NCI-H1930 (cell line): ENCODE results near the gene RBMS3.
"Not testable (repeated sequence)": the region's sequence is repeated elsewhere in the genome, so short reads cannot be mapped to it uniquely, and the experiment has no call there.

Experiments
- DNase-seq, 2 experiments: peaks; one replicate each; lab custom pipeline; 2025; lab: John Stamatoyannopoulos, UW

RBMS3 gene

GRCh38 chr3:29312395-29312794 is 31.5 kb downstream of the RBMS3 start:
- DNase-seq: no peak

DNA sequence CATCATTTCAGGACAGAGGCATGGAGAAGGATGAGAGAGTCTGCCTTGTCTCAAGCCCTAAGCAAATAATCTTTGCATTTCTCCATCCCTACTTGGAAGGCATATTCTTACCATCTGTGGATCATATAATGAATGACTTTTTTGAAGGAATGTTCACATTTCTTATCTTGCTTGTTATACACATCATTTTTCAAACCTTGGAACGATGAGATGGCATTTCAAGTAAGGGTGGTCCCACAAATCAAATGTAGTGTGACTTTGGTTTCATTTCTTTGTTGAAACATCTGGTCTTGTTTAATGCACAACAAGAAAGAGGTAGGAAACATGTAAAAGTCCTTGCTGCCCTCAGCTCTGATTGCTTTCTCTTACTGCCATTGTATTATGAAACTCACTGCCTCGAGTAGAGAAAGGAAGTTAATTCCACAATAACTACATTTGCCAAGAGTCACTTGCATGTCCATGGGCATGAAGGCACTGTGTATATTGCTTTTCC is 32.1 kb downstream of the RBMS3 start:
- no peak for DNase-seq

GRCh38 chr3:29313981-29314726 is 33.3 kb downstream of the RBMS3 start:
- DNase-seq: no peak

DNA sequence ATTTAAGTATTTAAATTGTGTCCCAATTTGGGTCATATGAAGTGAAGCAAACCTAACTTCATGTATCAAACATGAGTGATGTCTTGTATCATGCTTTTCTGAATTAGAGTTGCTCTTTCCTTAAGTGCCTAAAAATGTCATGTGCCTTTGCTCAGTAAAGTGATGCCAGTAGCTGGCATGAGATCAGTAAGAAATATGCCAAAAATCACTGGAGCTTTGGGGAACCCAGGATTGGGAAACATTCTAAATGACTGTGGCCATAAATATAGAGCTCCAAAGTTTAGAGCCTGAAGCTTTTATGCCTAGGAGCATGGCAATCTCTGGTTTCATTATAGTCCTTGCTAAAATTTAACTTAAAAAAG is 33.8 kb downstream of the RBMS3 start:
- DNase-seq: no peak

GRCh38 chr3:29317659-29318173 is 36.8 kb downstream of the RBMS3 start:
- no peak for DNase-seq

- DNase-seq: no peak
Measured at GRCh38 chr3:29318251-29318650, 37.4 kb downstream of the RBMS3 start.

DNA sequence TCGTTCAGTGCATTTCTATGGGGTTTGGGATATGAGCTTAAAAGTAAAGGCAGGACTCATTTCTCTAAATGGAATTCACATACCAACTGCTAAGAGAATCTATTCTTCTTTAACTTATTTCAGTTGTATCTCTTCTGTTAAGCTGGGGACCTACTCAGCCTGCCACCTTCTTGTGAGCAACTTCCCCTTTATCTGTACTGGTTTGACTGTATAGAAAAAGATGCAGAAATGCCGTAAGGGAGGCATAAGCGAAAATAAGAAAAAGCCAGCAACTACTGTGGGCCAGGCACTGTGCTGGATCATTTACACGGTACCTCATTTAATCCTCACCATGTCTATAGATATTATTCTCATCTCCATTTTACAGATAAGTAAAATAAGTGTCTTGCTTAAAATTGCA is 38.4 kb downstream of the RBMS3 start:
- no peak for DNase-seq

DNA sequence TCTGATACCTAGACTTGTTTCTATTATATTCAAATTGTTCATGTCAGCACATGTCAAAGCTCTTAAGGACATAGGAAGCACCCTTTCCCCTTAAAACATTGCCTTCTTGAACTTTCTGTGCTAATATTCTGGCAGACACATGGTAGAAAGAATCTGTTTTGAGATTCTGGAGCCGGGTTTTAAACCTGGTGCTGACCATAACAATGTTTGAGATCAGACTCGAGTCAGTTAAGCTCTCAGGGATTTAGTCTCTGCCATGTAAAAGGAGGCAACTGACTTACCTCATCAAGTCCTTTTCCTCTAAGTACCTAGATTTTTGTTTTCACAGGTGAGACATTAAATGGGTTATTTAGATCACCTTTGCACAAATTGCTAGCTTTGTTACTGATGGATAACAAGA is 38.9 kb downstream of the RBMS3 start:
- no peak for DNase-seq

GRCh38 chr3:29322586-29322985 is 41.7 kb downstream of the RBMS3 start:
- no peak for DNase-seq

DNA sequence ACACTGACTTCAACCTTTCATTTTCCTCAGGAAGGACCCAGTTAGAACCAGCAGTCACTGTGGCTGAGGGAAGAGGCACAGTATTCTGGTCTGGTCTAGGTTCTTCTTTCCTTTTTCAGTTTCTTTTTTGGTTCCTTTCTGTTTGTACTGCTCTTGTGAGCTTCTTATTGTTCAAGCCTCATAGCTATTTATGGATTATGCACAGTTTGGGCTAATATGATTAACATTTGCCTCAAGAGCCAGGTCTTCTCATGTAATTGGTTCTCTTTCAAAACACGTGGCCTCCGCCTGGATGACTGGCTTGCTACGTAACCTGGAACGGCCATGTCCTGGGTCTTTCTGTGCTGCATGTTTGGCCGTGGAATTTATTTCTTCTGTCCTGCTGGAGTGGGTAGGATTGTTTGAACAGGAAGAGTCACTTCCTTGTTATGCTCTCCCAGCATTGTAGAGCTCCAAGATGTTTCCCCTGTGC is 43.3 kb downstream of the RBMS3 start:
- no peak for DNase-seq

DNA sequence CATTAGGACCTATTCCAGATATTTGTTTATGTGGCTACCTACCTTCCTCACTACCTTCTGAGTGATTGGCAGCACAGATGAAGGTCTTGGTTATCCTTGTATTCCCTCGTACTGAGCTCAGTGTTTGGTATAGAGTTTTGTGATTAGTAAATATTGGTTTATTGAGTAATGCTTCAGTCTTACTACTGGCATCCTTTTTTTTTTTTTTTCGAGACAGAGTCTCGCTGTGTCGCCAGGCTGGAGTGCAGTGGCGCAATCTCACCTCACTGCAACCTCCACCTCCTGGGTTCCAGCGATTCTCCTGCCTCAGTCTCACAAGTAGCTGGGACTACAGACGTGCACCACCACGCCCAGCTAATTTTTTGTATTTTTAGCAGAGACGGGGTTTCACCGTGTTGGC is 45.7 kb downstream of the RBMS3 start:
- DNase-seq: not testable (repeated sequence)

DNA sequence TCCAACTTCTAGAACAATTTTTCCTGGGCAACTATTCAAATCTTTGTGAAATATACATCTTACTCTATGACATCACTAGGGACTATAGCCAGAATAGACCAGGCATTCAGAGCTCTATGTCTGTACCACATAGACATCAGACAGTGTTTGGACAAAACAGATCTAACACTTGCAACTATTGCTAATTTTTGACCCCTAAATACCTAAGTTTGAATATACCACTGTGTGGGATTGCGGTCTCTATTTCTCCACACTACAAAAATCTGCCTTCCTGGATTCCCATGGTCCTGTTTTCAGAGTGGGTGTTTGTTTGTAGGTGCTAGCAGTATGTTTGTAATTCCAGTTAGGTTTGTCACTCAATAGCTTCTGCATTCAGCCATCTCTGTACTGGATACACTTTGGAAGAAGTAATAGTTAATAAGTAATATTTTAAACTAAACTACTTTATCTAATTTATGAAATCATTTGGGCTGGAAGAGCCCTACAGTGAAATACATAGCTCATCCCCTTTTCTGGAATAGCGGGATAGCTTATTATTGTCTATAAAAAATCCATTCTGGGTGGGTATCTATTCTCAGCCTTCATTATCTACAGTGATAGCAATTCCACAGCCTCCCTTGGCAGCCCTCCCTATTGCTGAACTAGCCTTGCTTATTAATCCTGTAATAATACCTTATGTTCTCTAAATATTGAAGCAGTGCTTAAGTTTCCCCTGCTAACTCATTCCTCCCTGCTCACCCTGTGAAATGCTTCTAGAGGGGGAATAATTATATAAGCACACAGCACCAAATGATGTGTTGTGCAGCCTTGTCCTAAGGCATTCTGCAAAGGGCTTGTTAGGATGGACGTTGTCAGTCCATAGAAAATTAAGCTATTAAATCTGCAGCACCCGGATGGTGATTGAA is 49.4 kb downstream of the RBMS3 start:
- DNase-seq: no peak

GRCh38 chr3:29331035-29331434 is 50.2 kb downstream of the RBMS3 start:
- DNase-seq: no peak

DNA sequence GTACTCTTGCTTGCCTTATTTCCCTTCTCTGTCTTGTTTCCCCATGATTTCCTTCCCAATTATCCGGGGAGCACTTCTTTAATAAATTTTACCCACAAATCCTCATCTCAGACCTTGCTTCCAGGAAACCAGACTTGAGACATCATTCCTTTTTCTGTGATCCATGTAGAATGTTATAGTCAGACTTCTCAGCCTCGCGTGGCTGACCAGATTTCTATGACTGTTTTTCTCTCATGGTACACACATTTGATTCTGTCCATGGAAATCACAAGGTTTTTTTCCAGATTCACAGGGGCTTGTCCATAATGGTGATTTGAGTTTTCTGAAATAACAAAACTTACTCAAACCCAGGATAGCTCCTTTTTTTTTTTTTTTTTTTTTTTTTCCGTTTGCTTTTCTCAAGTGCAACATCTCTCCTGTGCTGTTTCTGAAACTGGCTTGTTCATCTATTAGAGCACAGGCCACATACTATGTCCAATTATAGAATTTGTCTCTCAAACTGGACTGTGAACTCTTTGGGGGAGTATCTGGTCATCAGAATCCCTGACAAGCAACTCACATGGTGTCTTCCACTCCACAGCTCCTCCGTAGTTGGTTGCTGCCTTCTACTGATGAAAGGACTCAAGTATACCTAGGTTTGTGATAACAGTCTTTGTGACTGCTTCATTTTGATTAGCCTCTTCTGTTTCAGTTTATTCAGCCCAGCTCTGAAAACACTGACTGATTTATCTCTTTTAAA is 50.8 kb downstream of the RBMS3 start:
- no peak for DNase-seq

DNA sequence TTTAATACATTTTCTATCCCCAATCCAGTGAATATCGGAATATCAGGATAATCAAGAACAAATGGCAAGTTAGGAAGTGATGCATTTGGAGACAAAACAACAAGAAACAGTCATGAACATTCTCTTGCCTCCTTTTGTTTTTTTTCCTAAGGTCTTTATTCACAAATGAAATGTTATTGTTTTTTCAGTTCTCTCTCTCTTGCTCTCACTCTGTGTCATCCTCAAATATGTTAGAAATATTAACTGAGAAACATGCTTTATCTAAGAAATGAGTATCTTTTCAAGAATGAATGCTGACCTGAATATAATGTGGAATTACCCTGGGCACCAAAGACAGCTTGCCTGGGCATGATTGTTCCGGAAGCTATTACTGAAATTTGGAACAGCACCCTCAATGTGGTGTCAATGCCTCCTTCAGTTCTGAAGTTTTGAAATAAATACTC is 51.3 kb downstream of the RBMS3 start:
- no peak for DNase-seq

GRCh38 chr3:29333576-29333975 is 52.7 kb downstream of the RBMS3 start:
- no peak for DNase-seq

DNA sequence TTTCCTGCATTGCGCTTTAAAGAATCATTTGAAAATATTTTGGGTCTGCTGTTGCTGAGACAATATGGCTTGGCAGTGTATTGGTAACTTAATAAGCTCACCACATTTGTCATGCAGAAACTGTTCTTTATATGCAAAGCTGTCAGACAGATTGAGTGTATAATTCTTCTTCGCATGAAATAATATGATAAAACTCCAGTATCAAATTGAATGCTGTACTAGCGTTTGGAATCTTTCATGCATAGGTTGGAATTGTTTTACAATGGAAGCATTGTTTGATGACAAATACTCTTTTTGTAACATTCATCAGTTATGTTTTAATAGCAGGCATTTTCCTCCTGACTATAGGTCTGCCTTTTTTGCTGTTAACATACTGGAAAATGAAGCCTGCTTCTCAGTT is 53.8 kb downstream of the RBMS3 start:
- peak in 1 of 2 experiments; percentile 25 for DNase-seq

- no peak for DNase-seq
Measured at GRCh38 chr3:29335438-29335837, 54.6 kb downstream of the RBMS3 start.

GRCh38 chr3:29335943-29336342 is 55.1 kb downstream of the RBMS3 start:
- DNase-seq: no peak

DNA sequence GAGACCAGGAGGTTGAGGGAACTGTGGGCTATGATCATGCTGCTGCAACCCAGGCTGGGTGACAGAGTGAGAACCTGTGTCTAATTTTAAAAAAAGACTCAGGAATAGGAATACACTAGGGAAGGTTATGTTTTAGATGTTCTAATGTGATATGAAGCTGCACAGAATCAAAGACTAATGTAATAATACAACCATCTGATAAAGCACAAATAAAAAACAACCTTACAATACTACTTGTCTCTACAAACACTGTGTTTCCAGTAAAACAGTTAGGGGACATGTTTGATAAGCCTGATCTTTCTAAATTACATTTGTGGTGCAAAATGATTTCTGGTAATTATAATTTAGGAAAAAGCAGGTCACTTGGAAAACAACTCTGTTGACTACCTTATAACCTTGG is 56.7 kb downstream of the RBMS3 start:
- no peak for DNase-seq

DNA sequence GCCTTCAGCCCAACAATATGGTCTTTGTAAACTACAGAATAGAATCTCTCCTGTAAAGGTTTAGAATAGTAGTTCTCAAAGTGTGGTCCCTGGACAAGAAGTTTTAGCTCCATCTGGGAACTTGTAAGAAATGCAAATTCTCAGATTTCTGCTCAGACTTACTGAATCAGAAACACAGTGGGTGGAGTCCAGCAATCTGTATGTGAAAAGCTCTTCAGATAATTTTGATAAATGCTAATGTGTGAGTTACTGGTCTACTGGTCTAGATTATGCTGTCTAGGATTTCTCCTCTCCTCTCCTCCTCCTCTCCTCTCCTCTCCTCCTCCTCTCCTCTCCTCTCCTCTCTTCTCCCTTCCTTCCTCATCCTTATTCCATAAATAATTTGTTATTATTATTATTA is 57.5 kb downstream of the RBMS3 start:
- no peak for DNase-seq
